HCT116 (cell line): ENCODE data around the gene KCNIP4. TPM values are rescaled to one million over a fixed set of nuclear protein-coding genes. Genes with fewer than 3 reads are reported as not detected.

Experiments
- ATAC-seq: fragments of 200-7000 bp; cut with Tn5 transposase; 2 replicates; pipeline ENCODE4 v1.9.1; 2020; ENCODE audit warnings: mild to moderate bottlenecking, moderate library complexity
- BruUV-seq: library from RNA; stranded (reverse); fragments of 400-500 nt; replicated peaks from 2 replicates; lab custom pipeline; 2021; lab: Mats Ljungman, UMichigan
- CTCF ChIA-PET: fragments of 300-600 bp; sonication (Branson Sonifier 250); formaldehyde crosslinking; loops from one replicate; lab custom pipeline; 2021; ENCODE audit warnings: antibody characterized with exemption; lab: Charles Lee
- POLR2A ChIA-PET: fragments of 300-600, 350-600 bp; sonication (Branson Sonifier 250); formaldehyde crosslinking; loops from one replicate; lab custom pipeline; 2021; ENCODE audit warnings: antibody characterized with exemption; lab: Charles Lee
- RAD21 ChIA-PET, 2 experiments: fragments of 300-600 bp; sonication (Branson Sonifier 250); formaldehyde crosslinking; loops; one replicate each; lab custom pipeline; 2023; ENCODE audit warnings: low total read pairs in 2 of 2; ENCODE audit not compliant: uncharacterized antibody in 2 of 2, unreplicated experiment in 2 of 2, low non-redundant PET in 1 of 2; lab: Charles Lee
- DNase-seq: peaks from one replicate; pipeline ENCODE4 v3.0.0-alpha.2; 2010; ENCODE audit warnings: low read depth, low spot score
- H2AFZ ChIP-seq: fragments of 200-600 bp; shearing (Covaris generic), sonication (generic); 2 replicates; pipeline ENCODE4 v1.6.1; 2017; ENCODE audit warnings: low read depth, mixed run types, mixed read lengths, antibody characterized with exemption, low read length; ENCODE audit not compliant: poor library complexity, severe bottlenecking
- H3K27ac ChIP-seq: 2 replicates; pipeline ENCODE4 v1.5.1; 2012; ENCODE audit warnings: low read depth, low read length
- H3K27me3 ChIP-seq: fragments of 200-600 bp; sonication (generic); 2 replicates; pipeline ENCODE4 v1.6.1; 2016; ENCODE audit warnings: mixed run types, low read length, mixed read lengths; ENCODE audit not compliant: insufficient read depth
- H3K36me3 ChIP-seq, 2 experiments: fragments of 200-500 bp in 1 of 2; fragments of 200-600 bp in 1 of 2; sonication (Bioruptor generic) in 1 of 2; sonication (generic) in 1 of 2; 2 replicates each; pipeline versions ENCODE4 v1.5.1 to v1.6.1; 2014 to 2016; ENCODE audit warnings: low read length in 2 of 2, inconsistent platforms in 1 of 2, mixed read lengths in 1 of 2, mixed run types in 1 of 2; ENCODE audit not compliant: insufficient read depth in 2 of 2, control insufficient read depth in 1 of 2
- H3K4me1 ChIP-seq, 2 experiments: fragments of 200-600 bp in 1 of 2; sonication (generic) in 1 of 2; 2 replicates each; pipeline versions ENCODE4 v1.5.1 to v1.6.1; 2012 to 2017; ENCODE audit warnings: low read length in 2 of 2, inconsistent platforms in 1 of 2, mild to moderate bottlenecking in 1 of 2, mixed read lengths in 1 of 2, mixed run types in 1 of 2, moderate library complexity in 1 of 2; ENCODE audit not compliant: insufficient read depth in 2 of 2, control insufficient read depth in 1 of 2
- H3K4me2 ChIP-seq: fragments of 200-600 bp; sonication (generic); 2 replicates; pipeline ENCODE4 v1.6.1; 2017; ENCODE audit warnings: mixed run types, low read length, mixed read lengths
- H3K4me3 ChIP-seq, 2 experiments: fragments of 200-600 bp in 1 of 2; sonication (generic) in 1 of 2; replicated peaks in 1 of 2; 2 replicates each; pipeline ENCODE4 v1.5.1; 2011 to 2016; ENCODE audit warnings: low read length in 2 of 2, control low read depth in 1 of 2, low read depth in 1 of 2, mild to moderate bottlenecking in 1 of 2, mixed read lengths in 1 of 2, mixed run types in 1 of 2
- H3K79me2 ChIP-seq: fragments of 200-600 bp; sonication (generic); 2 replicates; pipeline ENCODE4 v1.6.1; 2017; ENCODE audit warnings: mild to moderate bottlenecking, mixed run types, low read length, moderate library complexity, mixed read lengths; ENCODE audit not compliant: insufficient read depth
- H3K9ac ChIP-seq: fragments of 200-600 bp; sonication (generic); 2 replicates; pipeline ENCODE4 v1.6.1; 2016; ENCODE audit warnings: low read length, mixed read lengths
- H3K9me2 ChIP-seq: fragments of 200-600 bp; sonication (generic), shearing (Covaris generic); 2 replicates; pipeline ENCODE4 v1.6.1; 2017; ENCODE audit warnings: mixed run types, mild to moderate bottlenecking, moderate library complexity; ENCODE audit not compliant: insufficient read depth
- H3K9me3 ChIP-seq, 2 experiments: fragments of 200-500 bp in 1 of 2; fragments of 200-600 bp in 1 of 2; sonication (Bioruptor generic) in 1 of 2; sonication (generic) in 1 of 2; 2 replicates each; pipeline ENCODE4 v1.6.1; 2014 to 2017; ENCODE audit warnings: low read length in 2 of 2, mixed read lengths in 2 of 2, inconsistent platforms in 1 of 2, low read depth in 1 of 2, mild to moderate bottlenecking in 1 of 2, mixed run types in 1 of 2, moderate library complexity in 1 of 2; ENCODE audit not compliant: control insufficient read depth in 1 of 2, insufficient read depth in 1 of 2
- H4K20me1 ChIP-seq: fragments of 200-600 bp; sonication (generic), shearing (Covaris generic); 2 replicates; pipeline ENCODE4 v1.6.1; 2017; ENCODE audit warnings: mixed run types, mild to moderate bottlenecking, moderate library complexity; ENCODE audit not compliant: insufficient read depth
- CBX3 ChIP-seq: IDR thresholded peaks from 2 replicates; pipeline ENCODE4 v1.6.1; 2012; ENCODE audit warnings: low read depth
- CEBPB ChIP-seq: IDR thresholded peaks from 2 replicates; pipeline ENCODE4 v1.6.1; 2012; ENCODE audit warnings: low read depth
- EZH2 ChIP-seq: fragments of 200-600 bp; sonication (generic); IDR thresholded peaks from 2 replicates; pipeline ENCODE4 v1.6.1; 2017; ENCODE audit warnings: antibody characterized with exemption, mixed run types
- RAD21 ChIP-seq: IDR thresholded peaks from 2 replicates; pipeline ENCODE4 v1.6.1; 2012; ENCODE audit warnings: low read depth, mild to moderate bottlenecking
- SIN3A ChIP-seq: IDR thresholded peaks from 2 replicates; pipeline ENCODE4 v1.6.1; 2012; ENCODE audit warnings: low read depth
- ZNF274 ChIP-seq: fragments of 200-500 bp; sonication (Bioruptor generic); IDR thresholded peaks from 2 replicates; pipeline ENCODE4 v1.6.1; 2014; ENCODE audit warnings: mild to moderate bottlenecking, low read depth, low read length, inconsistent platforms
- intact Hi-C: fragments of 100-400 bp; cut with micrococcal nuclease; formaldehyde crosslinking; loops from 2 replicates; pipeline ENCODE4 v1.10.0; 2022
- total RNA-seq: library from RNA; stranded (reverse); gene quantifications from one replicate; pipeline ENCODE4 v1.2.1, GENCODE V29; 2021; ENCODE audit not compliant: unreplicated experiment
- TF ChIP-seq, protein P1 (sequence below), 3 experiments: fragments of 200-600 bp in 1 of 3; sonication (generic) in 1 of 3; IDR thresholded peaks in 2 of 3; conservative IDR thresholded peaks in 1 of 3; 2 replicates each; pipeline ENCODE4 v1.5.1; 2012 to 2017; ENCODE audit warnings: low read depth in 2 of 3, low read length in 2 of 3, antibody characterized with exemption in 1 of 3, borderline replicate concordance in 1 of 3, control low read depth in 1 of 3, mild to moderate bottlenecking in 1 of 3, mixed read lengths in 1 of 3, mixed run types in 1 of 3, moderate library complexity in 1 of 3; ENCODE audit not compliant: insufficient read depth in 1 of 3

Gene KCNIP4
- total RNA-seq, 1 experiment from 2014 or later, result not detected

DNA sequence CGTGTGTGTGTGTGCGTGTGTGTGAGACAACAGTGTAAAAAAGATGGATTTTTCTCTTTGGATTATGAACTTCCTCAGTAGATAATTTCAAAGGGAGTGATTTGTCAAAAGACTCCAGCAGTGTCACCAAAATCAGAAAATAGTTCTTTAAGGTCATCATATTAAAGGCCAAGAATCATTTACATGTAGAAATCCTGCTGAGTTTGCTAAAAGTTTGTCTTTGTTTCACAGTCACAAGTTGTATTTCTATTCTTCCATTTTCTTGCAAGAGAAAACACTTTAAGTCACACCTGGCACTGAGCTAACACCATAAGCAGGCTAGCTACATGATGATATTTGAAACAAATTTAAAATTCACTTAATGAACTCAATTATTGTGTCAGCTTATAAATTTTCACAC is 1025.6 kb downstream of the KCNIP4 start (continued):
- TF ChIP-seq ZNF274 (no peak), CEBPB (no peak), CBX3 (no peak), EZH2 (no peak)
- TF ChIP-seq, protein P1, sequence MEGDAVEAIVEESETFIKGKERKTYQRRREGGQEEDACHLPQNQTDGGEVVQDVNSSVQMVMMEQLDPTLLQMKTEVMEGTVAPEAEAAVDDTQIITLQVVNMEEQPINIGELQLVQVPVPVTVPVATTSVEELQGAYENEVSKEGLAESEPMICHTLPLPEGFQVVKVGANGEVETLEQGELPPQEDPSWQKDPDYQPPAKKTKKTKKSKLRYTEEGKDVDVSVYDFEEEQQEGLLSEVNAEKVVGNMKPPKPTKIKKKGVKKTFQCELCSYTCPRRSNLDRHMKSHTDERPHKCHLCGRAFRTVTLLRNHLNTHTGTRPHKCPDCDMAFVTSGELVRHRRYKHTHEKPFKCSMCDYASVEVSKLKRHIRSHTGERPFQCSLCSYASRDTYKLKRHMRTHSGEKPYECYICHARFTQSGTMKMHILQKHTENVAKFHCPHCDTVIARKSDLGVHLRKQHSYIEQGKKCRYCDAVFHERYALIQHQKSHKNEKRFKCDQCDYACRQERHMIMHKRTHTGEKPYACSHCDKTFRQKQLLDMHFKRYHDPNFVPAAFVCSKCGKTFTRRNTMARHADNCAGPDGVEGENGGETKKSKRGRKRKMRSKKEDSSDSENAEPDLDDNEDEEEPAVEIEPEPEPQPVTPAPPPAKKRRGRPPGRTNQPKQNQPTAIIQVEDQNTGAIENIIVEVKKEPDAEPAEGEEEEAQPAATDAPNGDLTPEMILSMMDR (IDR thresholded peaks at IDR 0.05 in 2 of 3, conservative IDR thresholded peaks at IDR 0.05 in 1 of 3; ENCODE audit: borderline replicate concordance in 1 of 3, insufficient read depth in 1 of 3, low read depth in 2 of 3, low read length in 2 of 3), result no peak

- TF ChIP-seq SIN3A (no peak), CBX3 (no peak), RAD21 (no peak)
- ATAC-seq, result no peak
- intact Hi-C loops, result no loop called here
- H3K9me3 ChIP-seq, result no peaks in the 10 kb centered on the region; a peak in 2 of 4 replicates
- POLR2A ChIA-PET, result no interaction called here
- H3K27ac ChIP-seq, result no peak overlapping the region
- H3K4me3 ChIP-seq, result no peak overlapping the region
- no peaks in the 10 kb centered on the region for H3K79me2 ChIP-seq
- H3K4me2 ChIP-seq, result no peak overlapping the region
- no peaks in the 10 kb centered on the region for H3K4me1 ChIP-seq
- CTCF ChIA-PET, result no interaction called here
- H3K27me3 ChIP-seq, result no peaks in the 10 kb centered on the region
- no peaks in the 10 kb centered on the region for H3K36me3 ChIP-seq
- RAD21 ChIA-PET, result interaction anchor here in 1 of 2 experiments (0.7 kb wide), 1 partner anchor 1792 kb away, joined by 3 read pairs; no protein-coding TSS in a partner anchor
- no TSS peak for BruUV-seq
- no peaks in the 10 kb centered on the region for H3K9me2 ChIP-seq
- H4K20me1 ChIP-seq, result no peaks in the 10 kb centered on the region
- no peak for DNase-seq
- no peak overlapping the region for H3K9ac ChIP-seq
- H2AFZ ChIP-seq, result no peak overlapping the region
These were observed 1032.5 kb downstream of the KCNIP4 start for GRCh38 chr4:20916106-20916505.
